ENCODE results near the gene PRSS56.

The PRSS56 gene

DNA sequence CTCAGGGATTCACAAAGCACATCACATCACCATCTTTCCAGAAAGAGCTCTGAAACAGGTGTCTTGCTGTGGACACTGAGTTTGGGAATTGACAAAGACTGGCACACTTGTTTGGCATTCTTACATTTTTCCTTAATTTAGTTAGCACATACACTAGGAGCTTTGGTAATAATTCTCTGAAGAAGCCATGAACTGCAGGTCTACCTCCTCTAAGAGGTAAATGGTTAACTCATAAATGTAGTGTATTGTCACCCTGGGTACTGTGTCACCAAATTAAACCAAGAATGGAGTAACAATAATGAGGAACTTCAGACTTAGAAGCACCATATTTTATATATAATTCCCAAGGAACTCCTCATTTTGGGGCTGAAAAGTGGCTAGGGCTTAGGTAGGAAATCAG lies 52.9 kb downstream of the PRSS56 start:
- DNase-seq (ENCODE audit: low read depth in 2 of 2), result no peak

DNA sequence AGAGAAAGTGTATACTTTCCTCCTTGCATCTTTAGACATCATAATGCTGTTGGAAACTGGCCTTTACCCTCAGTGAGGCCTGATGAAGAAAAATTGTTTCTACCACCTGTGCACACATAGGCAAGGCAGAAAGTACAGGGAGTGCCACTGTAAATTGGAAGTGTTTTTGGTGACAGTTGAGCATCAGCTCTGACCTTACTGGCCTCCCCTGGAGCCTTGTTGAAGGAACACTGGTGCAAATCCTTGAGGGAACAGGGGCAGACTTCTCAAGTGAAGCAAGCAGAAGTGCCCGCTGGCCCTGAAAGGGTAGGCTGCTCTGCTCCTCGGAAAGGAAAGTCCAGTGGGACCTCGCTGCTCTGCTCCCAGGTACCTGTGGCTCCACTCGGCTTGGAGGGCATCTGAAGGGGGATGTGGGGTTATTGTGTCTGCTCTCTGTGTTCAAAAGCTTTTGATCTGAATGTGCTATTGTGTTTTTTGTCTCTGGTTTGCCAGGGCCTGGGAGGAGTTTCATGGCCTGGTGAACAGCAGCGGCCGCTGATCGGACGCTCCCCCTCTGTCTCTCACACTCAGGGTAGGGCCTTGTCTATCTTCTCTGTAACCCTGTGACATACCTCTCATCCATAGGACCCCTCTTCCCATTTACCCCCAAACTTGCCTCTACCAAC lies 53.7 kb downstream of the PRSS56 start:
- DNase-seq (ENCODE audit: low read depth in 2 of 2), result no peak

- no peak for DNase-seq (ENCODE audit: low read depth in 2 of 2)
Observed at GRCh38 chr2:232574674-232575403, 54.7 kb downstream of the PRSS56 start.
